HL-60 (cell line): ENCODE results near the gene STX18.

Experiments
- GABPA ChIP-seq: IDR thresholded peaks from 2 replicates; pipeline ENCODE4 v1.6.1; 2012; ENCODE audit warnings: low read depth
- POLR2AphosphoS5 ChIP-seq: IDR thresholded peaks from 2 replicates; pipeline ENCODE4 v1.6.1; 2012; ENCODE audit warnings: low read depth
- SPI1 ChIP-seq: IDR thresholded peaks from 2 replicates; pipeline ENCODE4 v1.6.1; 2012; ENCODE audit warnings: low read depth, mild to moderate bottlenecking, borderline replicate concordance
- TF ChIP-seq, protein P1 (sequence below): IDR thresholded peaks from one replicate; pipeline ENCODE4 v1.5.1; 2011; ENCODE audit warnings: low read length, control low read depth, inconsistent platforms; ENCODE audit not compliant: insufficient read depth
- TF ChIP-seq, protein P2 (sequence below): IDR thresholded peaks from 2 replicates; pipeline ENCODE4 v1.6.1; 2012; ENCODE audit warnings: low read depth; ENCODE audit not compliant: insufficient replicate concordance

DNA sequence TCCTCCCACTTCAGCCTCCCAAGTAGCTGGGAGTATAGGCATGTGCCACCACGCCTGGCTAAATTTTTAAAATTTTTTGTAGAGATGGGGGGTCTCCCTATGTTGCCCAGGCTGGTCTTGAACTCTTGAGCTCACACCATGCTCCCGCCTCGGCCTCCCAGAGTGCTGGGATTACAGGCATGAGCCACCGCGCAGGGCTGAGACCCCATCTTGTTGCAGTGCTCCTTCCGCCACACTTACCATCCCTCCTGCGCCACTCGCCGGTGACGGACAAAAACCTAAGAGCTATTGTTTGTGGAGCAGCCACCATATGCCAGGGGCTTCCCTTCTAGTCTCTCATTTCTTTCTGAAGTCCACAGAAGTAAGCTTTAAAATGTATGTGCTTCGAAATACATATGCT lies 120.5 kb downstream of the STX18 start:
- TF ChIP-seq, protein P1, sequence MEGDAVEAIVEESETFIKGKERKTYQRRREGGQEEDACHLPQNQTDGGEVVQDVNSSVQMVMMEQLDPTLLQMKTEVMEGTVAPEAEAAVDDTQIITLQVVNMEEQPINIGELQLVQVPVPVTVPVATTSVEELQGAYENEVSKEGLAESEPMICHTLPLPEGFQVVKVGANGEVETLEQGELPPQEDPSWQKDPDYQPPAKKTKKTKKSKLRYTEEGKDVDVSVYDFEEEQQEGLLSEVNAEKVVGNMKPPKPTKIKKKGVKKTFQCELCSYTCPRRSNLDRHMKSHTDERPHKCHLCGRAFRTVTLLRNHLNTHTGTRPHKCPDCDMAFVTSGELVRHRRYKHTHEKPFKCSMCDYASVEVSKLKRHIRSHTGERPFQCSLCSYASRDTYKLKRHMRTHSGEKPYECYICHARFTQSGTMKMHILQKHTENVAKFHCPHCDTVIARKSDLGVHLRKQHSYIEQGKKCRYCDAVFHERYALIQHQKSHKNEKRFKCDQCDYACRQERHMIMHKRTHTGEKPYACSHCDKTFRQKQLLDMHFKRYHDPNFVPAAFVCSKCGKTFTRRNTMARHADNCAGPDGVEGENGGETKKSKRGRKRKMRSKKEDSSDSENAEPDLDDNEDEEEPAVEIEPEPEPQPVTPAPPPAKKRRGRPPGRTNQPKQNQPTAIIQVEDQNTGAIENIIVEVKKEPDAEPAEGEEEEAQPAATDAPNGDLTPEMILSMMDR: no peak
- TF ChIP-seq POLR2AphosphoS5 (no peak), GABPA (no peak), SPI1 (no peak)
- TF ChIP-seq, protein P2, sequence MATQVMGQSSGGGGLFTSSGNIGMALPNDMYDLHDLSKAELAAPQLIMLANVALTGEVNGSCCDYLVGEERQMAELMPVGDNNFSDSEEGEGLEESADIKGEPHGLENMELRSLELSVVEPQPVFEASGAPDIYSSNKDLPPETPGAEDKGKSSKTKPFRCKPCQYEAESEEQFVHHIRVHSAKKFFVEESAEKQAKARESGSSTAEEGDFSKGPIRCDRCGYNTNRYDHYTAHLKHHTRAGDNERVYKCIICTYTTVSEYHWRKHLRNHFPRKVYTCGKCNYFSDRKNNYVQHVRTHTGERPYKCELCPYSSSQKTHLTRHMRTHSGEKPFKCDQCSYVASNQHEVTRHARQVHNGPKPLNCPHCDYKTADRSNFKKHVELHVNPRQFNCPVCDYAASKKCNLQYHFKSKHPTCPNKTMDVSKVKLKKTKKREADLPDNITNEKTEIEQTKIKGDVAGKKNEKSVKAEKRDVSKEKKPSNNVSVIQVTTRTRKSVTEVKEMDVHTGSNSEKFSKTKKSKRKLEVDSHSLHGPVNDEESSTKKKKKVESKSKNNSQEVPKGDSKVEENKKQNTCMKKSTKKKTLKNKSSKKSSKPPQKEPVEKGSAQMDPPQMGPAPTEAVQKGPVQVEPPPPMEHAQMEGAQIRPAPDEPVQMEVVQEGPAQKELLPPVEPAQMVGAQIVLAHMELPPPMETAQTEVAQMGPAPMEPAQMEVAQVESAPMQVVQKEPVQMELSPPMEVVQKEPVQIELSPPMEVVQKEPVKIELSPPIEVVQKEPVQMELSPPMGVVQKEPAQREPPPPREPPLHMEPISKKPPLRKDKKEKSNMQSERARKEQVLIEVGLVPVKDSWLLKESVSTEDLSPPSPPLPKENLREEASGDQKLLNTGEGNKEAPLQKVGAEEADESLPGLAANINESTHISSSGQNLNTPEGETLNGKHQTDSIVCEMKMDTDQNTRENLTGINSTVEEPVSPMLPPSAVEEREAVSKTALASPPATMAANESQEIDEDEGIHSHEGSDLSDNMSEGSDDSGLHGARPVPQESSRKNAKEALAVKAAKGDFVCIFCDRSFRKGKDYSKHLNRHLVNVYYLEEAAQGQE: no peak
